HG02852 (cell line): ENCODE results near the gene OVOL2.

ENCODE experiments used
- ATAC-seq: cut with Tn5 transposase; IDR thresholded peaks from one replicate; pipeline ENCODE4 v1.9.1; 2021; ENCODE audit warnings: mild to moderate bottlenecking, moderate library complexity; ENCODE audit not compliant: unreplicated experiment

OVOL2 gene

DNA sequence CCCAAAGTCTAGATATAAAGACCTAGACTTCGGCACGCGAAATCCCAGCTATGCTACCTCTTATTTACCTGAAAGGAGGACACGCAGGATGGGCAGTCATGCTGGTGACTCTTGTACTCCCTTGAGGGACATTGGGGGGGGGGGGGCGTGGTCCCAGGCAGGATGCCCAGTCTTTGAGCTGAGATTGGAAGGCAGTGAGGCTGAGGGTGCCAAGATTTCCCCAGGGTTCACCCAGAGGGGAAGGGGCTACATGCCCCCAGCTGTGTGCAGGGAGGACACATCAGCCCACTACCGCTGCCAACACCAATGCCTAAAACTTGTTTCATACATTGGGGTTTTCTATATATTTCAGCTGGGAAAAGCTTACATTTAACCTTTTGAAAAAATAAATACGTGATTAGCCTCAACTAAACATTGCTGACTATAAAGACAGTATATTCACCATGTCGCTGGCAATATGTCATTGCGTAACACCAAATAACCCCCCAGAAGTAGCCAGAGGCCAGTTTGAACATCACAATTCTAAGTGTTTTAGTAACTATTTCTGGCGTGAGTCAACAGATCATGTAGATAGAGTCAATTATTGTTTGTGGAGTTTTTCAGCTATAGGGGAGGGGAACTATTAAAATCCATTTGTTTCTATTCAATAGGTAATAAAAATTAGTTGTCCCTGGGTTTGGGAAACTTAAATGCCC lies 67.3 kb downstream of the OVOL2 start:
- no peak for ATAC-seq

DNA sequence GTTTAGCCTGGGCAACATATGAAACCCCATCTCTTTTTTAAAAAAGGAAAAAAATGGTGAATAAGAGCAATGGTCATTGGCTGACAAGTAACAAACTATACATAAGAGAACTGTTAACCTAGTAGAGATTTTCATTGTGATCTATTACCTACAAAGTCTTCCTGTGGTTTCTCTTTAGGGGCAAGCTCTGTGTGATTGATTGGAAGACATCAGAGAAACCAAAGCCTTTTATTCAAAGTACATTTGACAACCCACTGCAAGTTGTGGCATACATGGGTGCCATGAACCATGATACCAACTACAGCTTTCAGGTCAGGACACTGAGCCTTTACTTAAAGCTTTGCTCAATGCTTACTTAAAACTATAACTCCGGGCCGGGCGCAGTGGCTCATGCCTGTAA lies 69.7 kb downstream of the OVOL2 start:
- no peak for ATAC-seq

DNA sequence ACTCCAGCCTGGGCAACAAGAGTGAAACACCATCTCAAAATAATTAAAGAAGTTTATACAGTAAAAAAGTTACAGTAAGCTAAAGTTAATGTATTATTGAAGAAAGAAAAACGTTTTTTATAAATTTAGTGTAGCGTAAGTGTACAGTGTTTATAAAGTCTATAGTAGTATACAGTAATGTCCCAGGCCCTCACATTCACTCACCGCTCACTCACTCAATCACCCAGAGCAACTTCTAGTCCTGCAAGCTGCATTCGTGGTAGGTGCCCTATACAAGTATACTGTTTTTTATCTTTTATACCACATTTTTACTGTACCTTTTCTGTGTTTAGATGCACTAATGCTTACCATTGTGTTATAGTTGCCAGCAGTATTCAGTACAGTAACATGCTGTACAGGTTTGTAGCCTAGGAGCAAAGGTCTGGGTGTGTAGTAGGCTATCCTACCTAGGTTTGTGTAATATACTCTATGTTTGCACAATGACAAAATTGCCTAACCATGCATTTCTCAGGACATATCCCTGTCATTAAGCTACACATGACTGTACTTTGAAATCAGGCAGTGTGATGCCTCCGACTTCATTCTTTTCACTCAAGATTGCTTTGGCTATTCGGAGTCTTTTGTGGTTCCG lies 72.2 kb downstream of the OVOL2 start:
- ATAC-seq, result no peak

DNA sequence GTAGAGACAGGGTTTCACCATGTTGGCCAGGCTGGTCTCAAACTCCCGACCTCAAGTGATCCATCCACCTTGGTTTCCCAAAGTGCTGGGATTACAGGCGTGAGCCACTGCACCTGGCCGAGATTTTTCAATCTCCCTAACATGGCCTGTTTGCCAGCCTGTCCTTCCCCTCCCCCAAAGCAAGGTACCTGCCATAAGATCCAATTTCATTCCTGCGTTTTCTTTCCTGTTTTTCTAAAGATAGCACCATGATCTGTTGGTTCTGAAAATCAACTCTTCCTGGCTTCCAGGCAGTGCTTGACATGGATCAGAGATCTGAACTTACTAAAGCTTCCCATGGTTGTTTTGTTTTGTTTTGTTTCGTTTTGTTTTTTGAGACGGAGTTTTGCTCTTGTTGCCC lies 81.4 kb downstream of the OVOL2 start:
- ATAC-seq, result no peak
